ENCODE data around the gene SEZ6L2.
"Not testable (repeated sequence)": the region's sequence is repeated elsewhere in the genome, so short reads cannot be mapped to it uniquely, and the experiment has no call there.

The SEZ6L2 gene

GRCh38 chr16:29834079-29834478 is 65.3 kb downstream of the SEZ6L2 start:
- H3K4me3 ChIP-seq (ENCODE audit: low read depth, low read length) = no peak overlapping the region
- no peak for TF ChIP-seq CTCF (IDR thresholded peaks at IDR 0.05; ENCODE audit: control insufficient read depth, extremely low read depth, insufficient read depth)
- DNase-seq (ENCODE audit: low read depth) = no peak

GRCh38 chr16:29833219-29833618 is 66.1 kb downstream of the SEZ6L2 start:
- not testable (repeated sequence) for H3K4me3 ChIP-seq (ENCODE audit: low read depth, low read length); DNase-seq (ENCODE audit: low read depth)

GRCh38 chr16:29831490-29831889 is 67.9 kb downstream of the SEZ6L2 start:
- no peak overlapping the region for H3K4me3 ChIP-seq (ENCODE audit: low read depth, low read length)
- no peak for TF ChIP-seq CTCF (IDR thresholded peaks at IDR 0.05; ENCODE audit: control insufficient read depth, extremely low read depth, insufficient read depth)
- no peak for DNase-seq (ENCODE audit: low read depth)

GRCh38 chr16:29830774-29831173 is 68.6 kb downstream of the SEZ6L2 start:
- no peak for TF ChIP-seq CTCF (IDR thresholded peaks at IDR 0.05; ENCODE audit: control insufficient read depth, extremely low read depth, insufficient read depth)
- no peak for DNase-seq (ENCODE audit: low read depth)
- no peak overlapping the region for H3K4me3 ChIP-seq (ENCODE audit: low read depth, low read length)

GRCh38 chr16:29826342-29826695 is 73.0 kb downstream of the SEZ6L2 start:
- no peak for DNase-seq (ENCODE audit: low read depth)
- no peak overlapping the region for H3K4me3 ChIP-seq (ENCODE audit: low read depth, low read length)
- no peak for TF ChIP-seq CTCF (IDR thresholded peaks at IDR 0.05; ENCODE audit: control insufficient read depth, extremely low read depth, insufficient read depth)

GRCh38 chr16:29825145-29826044 is 74.0 kb downstream of the SEZ6L2 start:
- H3K4me3 ChIP-seq (ENCODE audit: low read depth, low read length) = no peak overlapping the region
- TF ChIP-seq CTCF (IDR thresholded peaks at IDR 0.05; ENCODE audit: control insufficient read depth, extremely low read depth, insufficient read depth) = no peak
- DNase-seq (ENCODE audit: low read depth) = no peak

GRCh38 chr16:29824589-29825144 is 74.7 kb downstream of the SEZ6L2 start:
- DNase-seq (ENCODE audit: low read depth) = no peak
- no peak for TF ChIP-seq CTCF (IDR thresholded peaks at IDR 0.05; ENCODE audit: control insufficient read depth, extremely low read depth, insufficient read depth)
- H3K4me3 ChIP-seq (ENCODE audit: low read depth, low read length) = no peak overlapping the region
